AG09319 (cell line): Measurements from ENCODE around the gene AP1G1.

Source experiments
- DNase-seq: peaks from one replicate; pipeline ENCODE4 v3.0.0-alpha.2; 2010; ENCODE audit warnings: low read depth; ENCODE audit errors: extremely low read depth
- TF ChIP-seq, protein P1 (sequence below): IDR thresholded peaks from 2 replicates; pipeline ENCODE4 v1.5.1; 2011; ENCODE audit warnings: low read depth, mild to moderate bottlenecking, inconsistent platforms, low read length, moderate library complexity

Gene AP1G1

DNA sequence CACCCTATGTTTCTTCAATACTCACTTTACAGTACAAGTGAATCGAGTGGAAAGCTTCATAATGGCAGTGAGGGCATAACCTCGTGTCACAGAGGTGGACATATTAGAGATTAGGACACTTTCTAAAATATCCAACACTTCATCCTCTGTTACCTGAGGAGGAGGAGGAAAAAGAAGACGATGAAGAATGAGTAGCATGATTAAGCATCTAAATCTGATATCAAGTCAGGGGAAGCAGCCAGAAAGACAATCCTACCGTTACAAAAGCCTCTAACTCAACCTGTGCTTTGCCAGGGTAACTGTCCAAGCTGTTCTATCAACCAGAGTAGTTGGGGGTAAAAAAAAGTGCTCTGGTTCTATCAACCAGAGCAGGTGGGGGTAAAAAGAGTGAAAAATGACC lies 60.4 kb downstream of the AP1G1 start:
- no peak for DNase-seq
- TF ChIP-seq, protein P1, sequence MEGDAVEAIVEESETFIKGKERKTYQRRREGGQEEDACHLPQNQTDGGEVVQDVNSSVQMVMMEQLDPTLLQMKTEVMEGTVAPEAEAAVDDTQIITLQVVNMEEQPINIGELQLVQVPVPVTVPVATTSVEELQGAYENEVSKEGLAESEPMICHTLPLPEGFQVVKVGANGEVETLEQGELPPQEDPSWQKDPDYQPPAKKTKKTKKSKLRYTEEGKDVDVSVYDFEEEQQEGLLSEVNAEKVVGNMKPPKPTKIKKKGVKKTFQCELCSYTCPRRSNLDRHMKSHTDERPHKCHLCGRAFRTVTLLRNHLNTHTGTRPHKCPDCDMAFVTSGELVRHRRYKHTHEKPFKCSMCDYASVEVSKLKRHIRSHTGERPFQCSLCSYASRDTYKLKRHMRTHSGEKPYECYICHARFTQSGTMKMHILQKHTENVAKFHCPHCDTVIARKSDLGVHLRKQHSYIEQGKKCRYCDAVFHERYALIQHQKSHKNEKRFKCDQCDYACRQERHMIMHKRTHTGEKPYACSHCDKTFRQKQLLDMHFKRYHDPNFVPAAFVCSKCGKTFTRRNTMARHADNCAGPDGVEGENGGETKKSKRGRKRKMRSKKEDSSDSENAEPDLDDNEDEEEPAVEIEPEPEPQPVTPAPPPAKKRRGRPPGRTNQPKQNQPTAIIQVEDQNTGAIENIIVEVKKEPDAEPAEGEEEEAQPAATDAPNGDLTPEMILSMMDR: no peak

DNA sequence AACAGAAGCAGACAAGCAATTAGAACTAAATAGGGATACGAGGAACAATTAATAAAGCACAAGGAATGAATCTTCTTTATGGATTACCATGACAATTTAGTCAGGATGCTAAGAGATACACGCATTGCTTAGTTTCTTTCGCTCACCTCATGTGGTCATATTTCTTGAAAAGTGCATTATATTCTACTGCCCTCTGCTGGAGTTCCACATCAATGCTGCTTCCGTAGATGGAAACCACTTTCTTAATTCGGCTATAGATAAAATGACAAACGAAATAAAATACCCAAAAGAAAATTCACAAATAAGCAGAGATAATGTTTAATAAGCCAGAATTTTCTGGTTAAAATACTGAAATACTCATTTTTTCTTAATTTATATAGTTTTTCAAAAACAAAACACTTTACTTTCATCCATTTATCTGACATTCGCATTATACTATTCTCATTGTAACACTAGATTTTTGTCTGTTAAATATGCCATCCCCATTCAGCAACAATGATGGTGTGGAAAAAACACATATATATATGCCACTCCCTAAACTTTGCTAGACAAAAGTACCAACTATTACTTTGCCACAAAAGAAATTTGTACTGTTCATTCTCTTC lies 62.1 kb downstream of the AP1G1 start:
- TF ChIP-seq, protein P1: peak; percentile 71
- DNase-seq: no peak

DNA sequence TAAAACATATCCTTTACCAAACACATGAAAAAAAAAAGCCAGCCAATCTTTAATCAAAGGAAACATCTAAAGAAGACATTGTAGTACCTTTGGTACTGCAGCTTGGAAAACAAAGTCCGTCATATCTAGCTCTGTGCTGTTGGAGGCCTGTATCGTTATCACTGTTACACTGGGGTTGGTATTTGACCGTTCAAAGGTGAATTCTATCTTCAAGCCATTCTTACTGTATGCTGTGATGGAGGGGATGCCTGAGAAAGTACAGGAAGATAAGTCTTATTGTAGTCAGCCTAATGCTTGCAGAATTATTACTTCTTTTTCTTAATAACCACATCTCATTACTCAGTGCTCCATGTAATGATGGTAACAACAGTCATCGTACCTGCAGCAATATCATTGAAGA lies 69.8 kb downstream of the AP1G1 start:
- TF ChIP-seq, protein P1: no peak
- no peak for DNase-seq

DNA sequence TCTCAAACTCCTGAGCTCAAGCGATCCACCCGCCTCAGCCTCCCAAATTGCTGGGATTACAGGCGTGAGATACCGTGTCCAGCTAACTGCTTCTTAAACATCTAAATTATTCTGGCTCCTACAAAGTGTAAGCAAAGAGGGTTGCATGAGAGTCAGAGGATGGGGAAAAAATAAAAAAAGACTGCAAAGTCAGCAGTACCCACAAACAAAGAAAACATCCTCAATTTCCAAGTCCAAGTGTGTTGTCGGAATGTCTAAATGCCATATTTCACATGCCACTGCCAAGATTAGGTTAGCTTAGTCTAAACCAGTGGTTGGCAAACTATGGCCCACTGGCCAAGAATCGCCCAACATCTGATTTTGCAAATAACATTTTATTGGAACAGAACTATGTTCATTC lies 71.1 kb downstream of the AP1G1 start:
- TF ChIP-seq, protein P1: no peak
- no peak for DNase-seq

DNA sequence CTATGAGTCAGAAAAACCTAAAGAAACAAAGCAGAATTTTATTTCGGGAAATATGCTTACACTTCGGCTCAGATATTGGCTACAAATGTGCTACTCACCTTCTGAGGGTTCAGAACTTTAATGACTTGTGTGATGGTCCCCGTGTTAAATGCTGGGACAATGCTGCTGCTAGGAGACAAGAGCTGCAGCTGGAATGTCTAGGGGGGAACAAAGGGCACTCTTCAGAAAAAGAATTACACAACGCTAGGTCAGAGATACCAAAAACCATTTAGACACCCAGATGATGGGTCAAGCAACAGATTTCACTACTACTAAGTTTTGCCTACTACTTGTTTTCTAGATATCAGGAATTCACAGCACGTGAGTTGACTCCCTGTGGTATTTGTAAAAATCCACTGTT lies 74.1 kb downstream of the AP1G1 start:
- no peak for DNase-seq
- TF ChIP-seq, protein P1: no peak

DNA sequence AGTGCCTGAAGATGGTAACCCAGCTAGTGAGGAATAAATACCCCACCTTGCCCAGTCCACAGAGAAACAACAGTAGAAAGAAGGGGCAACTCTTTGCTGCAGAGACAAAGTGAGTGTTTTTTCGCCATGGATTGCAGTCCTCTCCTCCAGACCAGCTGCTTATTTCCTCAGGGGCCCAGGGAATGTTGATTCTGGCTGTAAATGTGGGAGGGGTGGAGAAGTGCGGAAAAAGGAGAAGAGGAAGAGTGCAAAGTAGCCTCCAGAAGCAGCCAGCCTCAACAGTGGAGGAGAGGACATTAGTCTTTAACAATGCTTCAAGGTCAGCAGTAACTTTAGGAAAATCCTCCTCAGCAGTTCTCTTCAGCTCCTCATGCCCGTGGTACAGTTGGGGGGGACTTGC lies 76.0 kb downstream of the AP1G1 start:
- no peak for DNase-seq
- TF ChIP-seq, protein P1: no peak

DNA sequence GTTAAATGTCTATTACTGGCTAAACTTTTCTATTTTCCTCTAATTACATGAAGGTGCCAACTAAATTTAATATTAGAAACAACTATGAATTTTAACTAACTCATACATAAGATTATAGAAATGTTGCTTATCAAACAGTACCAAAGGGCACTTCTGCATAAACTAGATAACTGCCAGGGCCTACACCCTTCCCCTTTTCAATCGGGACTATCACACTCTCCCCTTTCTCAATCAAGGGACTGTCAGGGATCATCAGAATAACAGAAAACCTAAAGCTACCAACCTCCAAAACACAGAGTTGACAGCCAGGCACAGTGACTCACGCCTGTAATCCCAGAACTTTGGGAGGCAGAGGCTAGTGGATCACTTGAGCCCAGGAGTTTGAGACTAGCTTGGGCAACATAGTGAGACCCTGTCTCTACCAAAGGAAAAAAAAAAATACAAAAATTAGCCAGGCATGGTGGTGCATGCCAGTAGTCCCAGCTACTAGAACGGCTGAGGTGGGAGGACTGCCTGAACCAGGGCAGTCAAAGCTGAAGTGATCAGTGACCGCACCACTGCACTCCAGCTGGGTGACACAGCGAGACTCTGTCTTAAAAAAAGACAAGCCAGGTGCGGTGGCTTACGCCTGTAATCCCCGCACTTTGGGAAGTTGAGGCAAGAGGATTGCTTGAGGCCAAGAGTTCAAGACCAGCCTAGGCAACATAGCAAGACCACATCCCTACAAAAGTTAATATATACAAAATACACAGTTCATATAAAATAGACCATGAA lies 80.9 kb downstream of the AP1G1 start:
- no peak for DNase-seq

More for the DNA sequence above, 80.9 kb downstream of the AP1G1 start:
- TF ChIP-seq, protein P1: no peak
